Measurements from ENCODE around the gene MTA3.

- TF ChIP-seq POLR2A (IDR thresholded peaks at IDR 0.05) (no peak), CTCF (IDR thresholded peaks at IDR 0.05) (no peak), POLR2AphosphoS5 (IDR thresholded peaks at IDR 0.05) (no peak)
These were observed 209.7 kb downstream of the MTA3 start for GRCh38 chr2:42777883-42778805.

Data from upper lobe of left lung (tissue), 4 donors.